IPS-15b (cell line): ENCODE measurements around the gene ITGB8.

ENCODE experiments used
- H3K27me3 ChIP-seq: one replicate; pipeline ENCODE4 v1.6.1; 2013; ENCODE audit warnings: low read length; ENCODE audit not compliant: control insufficient read depth, insufficient read depth
- H3K36me3 ChIP-seq: one replicate; pipeline ENCODE4 v1.6.1; 2013; ENCODE audit warnings: low read length; ENCODE audit not compliant: control insufficient read depth, insufficient read depth
- H3K4me1 ChIP-seq: one replicate; pipeline ENCODE4 v1.6.1; 2013; ENCODE audit warnings: mild to moderate bottlenecking, low read length; ENCODE audit not compliant: control insufficient read depth, insufficient read depth
- H3K4me3 ChIP-seq: one replicate; pipeline ENCODE4 v1.5.1; 2013; ENCODE audit warnings: low read depth, low read length
- H3K9ac ChIP-seq: one replicate; pipeline ENCODE4 v1.6.1; 2013; ENCODE audit warnings: low read depth, mild to moderate bottlenecking, low read length
- H3K9me3 ChIP-seq: one replicate; pipeline ENCODE4 v1.6.1; 2013; ENCODE audit warnings: mild to moderate bottlenecking, low read length; ENCODE audit not compliant: control insufficient read depth, insufficient read depth

Gene ITGB8

GRCh38 chr7:20310963-20311742, 19.5 kb upstream of the ITGB8 start:
- Histone ChIP-seq H3K4me1 (peaks cover 9% of the 10 kb centered on the region), H3K27me3 (no peaks in the 10 kb centered on the region), H3K9me3 (no peaks in the 10 kb centered on the region), H3K9ac (no peak overlapping the region), H3K36me3 (no peaks in the 10 kb centered on the region), H3K4me3 (no peak overlapping the region)

GRCh38 chr7:20311743-20312042, 19.0 kb upstream of the ITGB8 start:
- peaks cover 6% of the 10 kb centered on the region for H3K4me1 ChIP-seq
- no peak overlapping the region for H3K9ac ChIP-seq
- H3K36me3 ChIP-seq: no peaks in the 10 kb centered on the region
- H3K4me3 ChIP-seq: no peak overlapping the region
- H3K9me3 ChIP-seq: no peaks in the 10 kb centered on the region
- H3K27me3 ChIP-seq: no peaks in the 10 kb centered on the region

GRCh38 chr7:20312562-20312961, 18.1 kb upstream of the ITGB8 start:
- Histone ChIP-seq H3K27me3 (no peaks in the 10 kb centered on the region), H3K4me1 (no peaks in the 10 kb centered on the region), H3K4me3 (no peak overlapping the region), H3K9me3 (no peaks in the 10 kb centered on the region), H3K36me3 (no peaks in the 10 kb centered on the region), H3K9ac (no peak overlapping the region)

- Histone ChIP-seq H3K36me3 (no peaks in the 10 kb centered on the region), H3K9me3 (no peaks in the 10 kb centered on the region), H3K4me1 (no peaks in the 10 kb centered on the region), H3K9ac (no peak overlapping the region), H3K4me3 (no peak overlapping the region), H3K27me3 (no peaks in the 10 kb centered on the region)
Observed at GRCh38 chr7:20313626-20314025, 17.1 kb upstream of the ITGB8 start.

GRCh38 chr7:20314198-20314597, 16.5 kb upstream of the ITGB8 start:
- Histone ChIP-seq H3K9me3 (no peaks in the 10 kb centered on the region), H3K4me1 (no peaks in the 10 kb centered on the region), H3K4me3 (no peak overlapping the region), H3K27me3 (no peaks in the 10 kb centered on the region), H3K36me3 (no peaks in the 10 kb centered on the region), H3K9ac (no peak overlapping the region)

GRCh38 chr7:20316706-20317105, 14.0 kb upstream of the ITGB8 start:
- no peaks in the 10 kb centered on the region for H3K9me3 ChIP-seq
- H3K4me1 ChIP-seq: no peaks in the 10 kb centered on the region
- H3K36me3 ChIP-seq: no peaks in the 10 kb centered on the region
- no peak overlapping the region for H3K9ac ChIP-seq
- no peak overlapping the region for H3K4me3 ChIP-seq
- no peaks in the 10 kb centered on the region for H3K27me3 ChIP-seq

GRCh38 chr7:20317413-20317812, 13.3 kb upstream of the ITGB8 start:
- H3K9ac ChIP-seq: no peak overlapping the region
- no peak overlapping the region for H3K4me3 ChIP-seq
- H3K36me3 ChIP-seq: no peaks in the 10 kb centered on the region
- H3K4me1 ChIP-seq: no peaks in the 10 kb centered on the region
- no peaks in the 10 kb centered on the region for H3K9me3 ChIP-seq
- H3K27me3 ChIP-seq: no peaks in the 10 kb centered on the region

GRCh38 chr7:20318933-20319332, 11.8 kb upstream of the ITGB8 start:
- Histone ChIP-seq H3K4me3 (no peak overlapping the region), H3K9me3 (no peaks in the 10 kb centered on the region), H3K4me1 (no peaks in the 10 kb centered on the region), H3K27me3 (no peaks in the 10 kb centered on the region), H3K9ac (no peak overlapping the region), H3K36me3 (no peaks in the 10 kb centered on the region)

- Histone ChIP-seq H3K4me3 (no peak overlapping the region), H3K9me3 (no peaks in the 10 kb centered on the region), H3K27me3 (no peaks in the 10 kb centered on the region), H3K36me3 (no peaks in the 10 kb centered on the region), H3K4me1 (no peaks in the 10 kb centered on the region), H3K9ac (no peak overlapping the region)
Observed at GRCh38 chr7:20320322-20320721, 10.4 kb upstream of the ITGB8 start.

- H3K9ac ChIP-seq: no peak overlapping the region
- no peaks in the 10 kb centered on the region for H3K27me3 ChIP-seq
- no peak overlapping the region for H3K4me3 ChIP-seq
- no peaks in the 10 kb centered on the region for H3K36me3 ChIP-seq
- no peaks in the 10 kb centered on the region for H3K4me1 ChIP-seq
- H3K9me3 ChIP-seq: no peaks in the 10 kb centered on the region
Observed at GRCh38 chr7:20320786-20321185, 9.9 kb upstream of the ITGB8 start.

- no peaks in the 10 kb centered on the region for H3K27me3 ChIP-seq
- no peaks in the 10 kb centered on the region for H3K4me1 ChIP-seq
- no peak overlapping the region for H3K9ac ChIP-seq
- H3K9me3 ChIP-seq: no peaks in the 10 kb centered on the region
- H3K4me3 ChIP-seq: no peak overlapping the region
- H3K36me3 ChIP-seq: no peaks in the 10 kb centered on the region
Observed at GRCh38 chr7:20323595-20323994, 7.1 kb upstream of the ITGB8 start.

- Histone ChIP-seq H3K36me3 (no peaks in the 10 kb centered on the region), H3K9me3 (no peaks in the 10 kb centered on the region), H3K27me3 (no peaks in the 10 kb centered on the region), H3K4me3 (no peak overlapping the region), H3K4me1 (peaks cover 3% of the 10 kb centered on the region), H3K9ac (no peak overlapping the region)
Observed at GRCh38 chr7:20326342-20326741, 4.4 kb upstream of the ITGB8 start.
